HG02759 (cell line): ENCODE data around the gene GRM3.
"Not testable (repeated sequence)": the region's sequence is repeated elsewhere in the genome, so short reads cannot be mapped to it uniquely, and the experiment has no call there.

Experiments
- ATAC-seq: cut with Tn5 transposase; IDR thresholded peaks from one replicate; pipeline ENCODE4 v1.9.1; 2021; ENCODE audit warnings: mild to moderate bottlenecking, moderate library complexity; ENCODE audit not compliant: unreplicated experiment

GRM3 gene

GRCh38 chr7:86643561-86644281, at the start of gene GRM3:
TSS of gene GRM3 (plus strand) at chr7:86643909. CDS start at chr7:86765146, 121,237 bp downstream.
- ATAC-seq = no peak

DNA sequence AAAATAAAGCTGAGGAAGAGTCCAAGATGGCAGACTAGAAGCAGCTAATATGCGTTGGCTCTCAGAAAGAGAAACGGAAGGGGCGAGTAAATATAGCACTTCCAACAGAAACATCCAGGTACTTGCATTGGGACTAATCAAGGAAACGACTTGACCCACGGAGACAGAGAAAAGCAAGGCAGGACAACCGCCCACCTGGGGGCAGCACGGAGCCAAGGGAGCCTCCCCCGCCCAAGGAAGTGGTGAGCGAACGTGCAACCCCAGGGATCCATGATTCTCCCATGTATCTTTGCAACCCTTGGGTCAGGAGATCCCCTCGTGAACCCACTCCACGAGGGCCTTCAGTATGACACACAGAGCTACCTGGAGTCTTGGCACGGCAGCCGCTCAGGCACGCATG, 45.4 kb upstream of the GRM3 start:
- no peak for ATAC-seq

- ATAC-seq = no peak
Measured at GRCh38 chr7:86598721-86599120, 45.0 kb upstream of the GRM3 start.

DNA sequence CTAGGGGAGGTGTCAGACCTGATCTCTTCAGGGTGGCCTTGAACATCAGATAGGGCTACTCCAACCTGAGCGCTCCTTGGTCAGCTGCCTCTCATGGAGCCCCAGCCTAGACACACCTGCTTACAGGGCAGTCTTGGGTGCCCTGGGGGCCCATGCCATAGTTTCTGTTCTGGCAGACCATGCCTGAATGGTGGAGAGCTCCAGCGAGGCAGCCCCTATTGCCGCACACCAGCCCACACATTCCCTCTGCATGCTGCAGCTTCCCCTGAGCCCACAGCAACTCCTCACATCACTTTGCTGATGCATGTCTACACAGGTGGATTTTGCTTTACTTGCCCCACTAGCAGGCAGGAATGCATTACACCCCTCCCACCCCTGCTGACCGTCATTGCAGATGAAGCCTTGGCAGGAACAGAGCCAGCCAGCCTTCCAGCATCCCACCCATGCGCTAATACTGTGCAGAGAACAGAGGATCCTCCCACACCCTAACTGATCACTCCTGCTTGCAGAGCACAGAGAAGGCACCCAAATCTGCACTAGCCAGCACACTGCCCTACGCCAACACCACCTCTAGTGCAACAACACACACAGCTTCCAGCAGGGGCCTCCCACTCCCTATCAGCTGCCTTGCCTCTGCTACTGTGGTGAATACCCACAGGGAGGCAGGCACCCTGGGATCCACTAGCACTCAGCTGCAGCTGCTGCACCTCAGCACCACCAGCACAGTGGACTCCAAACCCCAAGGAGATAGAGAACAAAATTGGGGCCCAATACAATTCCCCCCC, 43.0 kb upstream of the GRM3 start:
- no peak for ATAC-seq

DNA sequence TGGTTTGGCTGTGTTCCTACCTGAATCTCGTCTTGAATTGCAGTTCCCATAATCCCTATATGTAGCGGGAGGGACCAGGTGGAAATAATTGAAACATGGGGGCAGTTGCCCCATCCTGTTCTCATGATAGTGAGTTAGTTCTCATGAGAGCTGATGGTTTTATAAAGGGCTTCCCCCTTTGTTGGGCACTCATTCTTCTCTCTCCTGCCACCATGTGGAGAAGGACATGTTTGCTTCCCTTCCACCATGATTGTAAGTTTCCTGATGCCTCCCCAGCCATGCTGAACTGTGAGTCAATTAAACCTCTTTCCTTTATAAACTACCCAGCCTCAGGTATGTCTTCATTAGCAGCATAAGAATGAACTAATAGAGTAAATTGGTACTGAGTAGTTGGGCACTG, 28.0 kb upstream of the GRM3 start:
- not testable (repeated sequence) for ATAC-seq

DNA sequence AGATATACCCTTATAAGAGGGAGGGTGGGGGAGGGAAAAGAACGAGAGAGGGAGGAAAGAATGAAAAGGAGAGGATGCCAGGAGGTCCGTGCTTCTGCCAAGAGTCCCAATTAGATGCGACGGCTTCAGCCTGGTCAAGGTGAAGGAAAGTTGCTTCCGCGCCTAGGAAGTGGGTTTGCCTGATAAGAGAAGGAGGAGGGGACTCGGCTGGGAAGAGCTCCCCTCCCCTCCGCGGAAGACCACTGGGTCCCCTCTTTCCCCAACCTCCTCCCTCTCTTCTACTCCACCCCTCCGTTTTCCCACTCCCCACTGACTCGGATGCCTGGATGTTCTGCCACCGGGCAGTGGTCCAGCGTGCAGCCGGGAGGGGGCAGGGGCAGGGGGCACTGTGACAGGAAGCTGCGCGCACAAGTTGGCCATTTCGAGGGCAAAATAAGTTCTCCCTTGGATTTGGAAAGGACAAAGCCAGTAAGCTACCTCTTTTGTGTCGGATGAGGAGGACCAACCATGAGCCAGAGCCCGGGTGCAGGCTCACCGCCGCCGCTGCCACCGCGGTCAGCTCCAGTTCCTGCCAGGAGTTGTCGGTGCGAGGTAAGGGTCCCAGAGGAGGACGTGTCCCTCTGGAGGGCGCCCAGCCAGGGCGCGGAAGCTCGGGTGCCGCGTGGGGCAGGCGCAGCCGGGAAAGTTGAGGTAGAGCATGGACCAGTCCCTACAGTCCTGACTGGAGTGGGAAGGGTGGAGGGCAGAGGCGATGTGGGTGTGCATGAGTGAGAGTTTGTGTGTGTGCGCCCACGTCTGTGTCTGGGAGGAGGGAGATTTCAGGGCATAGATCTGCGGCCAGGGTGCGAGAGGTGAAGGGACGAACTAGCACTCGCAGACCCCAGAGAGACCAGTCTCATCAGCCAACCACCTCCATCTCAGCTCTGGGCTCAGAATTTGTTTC, 844 bp downstream of the GRM3 start:
- no peak for ATAC-seq

DNA sequence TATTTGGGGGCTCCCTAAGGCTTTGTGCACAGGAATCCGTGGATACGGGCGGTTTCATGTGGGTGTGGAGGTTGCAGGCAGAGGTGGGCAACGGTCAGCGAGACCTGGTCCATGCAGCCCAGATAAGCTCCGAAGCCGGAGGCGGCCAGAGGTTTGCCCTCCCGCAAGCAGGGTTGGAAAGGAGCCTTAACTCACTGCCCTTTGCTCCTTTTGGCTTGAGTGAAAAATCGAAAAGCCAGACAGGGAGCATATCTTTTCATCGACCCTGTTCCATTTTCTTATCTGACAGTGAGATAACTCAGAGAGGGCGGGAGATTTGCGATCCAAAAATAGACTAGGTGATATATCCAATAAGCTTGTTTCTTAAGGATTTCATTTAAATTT, 1.5 kb downstream of the GRM3 start:
- ATAC-seq = no peak

DNA sequence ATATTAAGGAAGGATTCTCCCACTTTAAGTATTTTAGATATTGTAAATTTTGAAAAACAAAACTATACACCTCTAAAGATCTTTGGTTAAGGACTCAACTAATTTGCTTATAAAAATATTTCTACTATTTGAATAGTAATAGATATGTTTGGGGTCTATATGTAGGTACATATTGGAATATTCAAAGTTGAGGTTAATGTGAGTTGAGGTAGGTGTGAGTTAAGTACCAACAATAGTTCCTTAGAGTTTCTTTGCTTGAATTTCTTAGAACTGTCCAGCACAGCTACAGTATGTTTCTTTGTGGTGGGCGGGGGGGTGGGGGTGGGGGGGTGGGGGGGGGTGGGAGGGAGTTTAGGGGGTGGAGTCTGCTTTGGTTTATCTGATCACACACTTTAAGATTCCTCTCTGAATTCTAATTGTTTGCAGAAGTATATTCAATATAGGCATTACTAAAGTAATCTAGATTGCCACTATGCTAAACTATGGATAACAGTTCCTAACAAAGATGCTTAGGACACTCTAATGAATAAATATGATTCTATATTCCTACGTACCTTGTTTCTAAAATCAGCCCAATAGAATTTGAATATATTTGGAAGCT, 2.1 kb downstream of the GRM3 start:
- ATAC-seq = no peak

GRCh38 chr7:86647385-86648094, 3.8 kb downstream of the GRM3 start:
- no peak for ATAC-seq

- ATAC-seq = no peak
Measured at GRCh38 chr7:86648169-86648568, 4.5 kb downstream of the GRM3 start.

DNA sequence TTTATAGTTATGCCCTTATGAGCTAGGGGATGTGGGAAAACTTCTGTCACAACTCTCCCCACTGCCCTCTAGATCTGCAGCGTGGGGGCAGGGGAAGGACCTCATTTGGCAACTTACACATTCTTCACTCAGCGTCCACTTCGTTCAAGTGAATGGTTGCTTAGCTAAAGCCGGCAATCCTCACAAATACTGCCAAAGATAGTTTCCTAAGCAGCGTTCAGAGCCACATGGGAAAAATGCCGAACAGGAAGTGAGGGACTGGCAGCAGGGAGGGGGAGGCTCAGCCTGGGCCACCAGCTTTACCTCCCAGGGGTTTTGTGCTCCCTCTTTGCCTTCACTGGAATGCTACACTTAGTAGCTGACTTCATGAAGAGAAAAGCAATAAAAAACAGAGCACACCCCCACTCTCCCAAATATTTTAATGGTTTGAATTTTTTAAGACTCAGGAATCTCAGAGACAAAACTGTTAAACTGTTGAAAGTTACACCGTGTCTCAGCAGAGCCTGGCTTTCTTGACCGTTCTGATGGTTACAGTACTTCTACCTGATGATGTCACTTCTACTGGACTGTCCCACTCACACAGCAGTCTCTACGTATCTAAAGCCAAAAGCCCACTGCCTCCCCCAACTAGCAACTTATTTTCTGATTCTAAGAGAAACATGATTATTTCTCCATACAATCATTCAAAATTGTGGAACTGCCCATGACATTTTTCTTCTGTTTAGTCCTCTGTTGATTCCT, 10.4 kb downstream of the GRM3 start:
- ATAC-seq = no peak

DNA sequence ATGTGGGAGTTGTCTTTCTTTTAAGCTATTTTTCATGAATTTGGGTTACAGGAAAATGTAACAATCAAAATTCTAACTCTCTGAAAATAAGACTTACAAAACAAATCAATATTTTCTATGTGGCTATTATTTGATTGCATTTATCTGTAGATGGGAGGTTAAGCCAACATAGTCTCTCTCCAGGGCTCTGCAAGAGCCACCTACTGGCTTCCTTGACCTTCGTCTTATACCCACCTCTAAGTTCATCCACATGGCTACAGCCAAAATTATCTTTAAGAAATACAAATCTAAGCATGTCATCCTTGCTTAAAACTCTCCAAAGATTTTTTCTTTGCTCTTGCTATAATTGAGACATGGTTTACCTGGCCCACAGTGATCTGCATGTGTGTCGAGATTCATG, 14.2 kb downstream of the GRM3 start:
- no peak for ATAC-seq

DNA sequence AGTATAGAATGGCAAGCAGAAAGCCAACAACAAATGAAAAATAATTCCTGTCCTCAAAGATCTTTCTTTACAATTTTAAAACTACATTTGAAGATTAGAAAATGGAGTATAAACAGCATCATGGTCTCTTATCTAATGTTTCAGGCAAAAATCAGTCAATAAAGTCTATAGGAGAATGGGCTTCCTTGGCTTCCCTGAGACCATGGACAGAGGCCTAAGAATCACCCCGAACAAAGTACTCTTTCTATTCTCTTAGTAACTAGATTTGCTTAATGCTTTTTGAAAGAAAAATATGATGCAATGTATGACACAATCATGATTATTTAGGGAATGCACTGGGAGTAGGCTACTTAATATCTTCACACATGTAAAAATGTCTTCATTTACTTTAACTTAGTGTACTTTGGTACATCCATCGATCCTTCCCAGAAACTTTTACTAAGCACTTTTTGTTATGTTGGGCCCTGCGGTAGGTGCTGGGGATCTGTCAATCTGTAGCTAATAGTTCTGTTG, 17.3 kb downstream of the GRM3 start:
- no peak for ATAC-seq

- ATAC-seq = no peak
Measured at GRCh38 chr7:86664486-86664885, 20.8 kb downstream of the GRM3 start.

GRCh38 chr7:86664991-86665390, 21.3 kb downstream of the GRM3 start:
- no peak for ATAC-seq

DNA sequence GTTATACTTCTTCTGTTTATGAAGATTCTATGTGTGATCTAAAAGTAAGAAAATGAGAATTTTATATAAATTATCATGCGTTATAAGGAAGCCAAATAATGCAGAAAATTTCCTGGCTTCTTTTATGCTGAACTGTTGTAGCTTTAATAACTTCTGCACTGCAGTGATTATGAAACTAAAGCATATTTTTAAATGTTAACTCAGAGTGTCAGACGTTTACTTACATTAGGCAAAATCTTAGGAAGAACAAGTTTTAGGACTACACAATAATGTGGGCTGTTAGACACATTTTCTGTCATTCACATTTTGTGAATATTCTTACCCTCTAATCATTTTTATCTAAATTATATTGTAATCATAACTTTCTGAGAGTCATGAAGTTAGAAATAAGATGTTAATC, 22.0 kb downstream of the GRM3 start:
- no peak for ATAC-seq

DNA sequence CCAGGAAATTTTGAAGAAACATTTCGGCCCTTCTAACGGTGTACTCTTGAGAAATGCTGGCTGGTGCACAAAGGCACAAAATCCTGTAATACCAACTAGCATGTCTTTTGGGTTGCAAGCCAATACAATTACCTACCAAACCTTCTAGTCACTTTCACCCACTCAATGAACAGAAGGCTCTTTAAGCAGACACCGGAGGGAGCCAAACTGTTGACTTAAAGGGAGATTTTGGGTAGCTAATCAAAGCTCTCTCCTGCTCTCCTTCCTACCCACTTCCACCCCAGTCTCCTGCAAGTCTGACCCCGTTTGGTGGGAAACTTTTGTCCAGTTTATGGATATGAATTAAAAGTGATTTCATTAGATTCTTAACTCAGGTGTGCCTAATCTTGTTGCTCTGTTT, 24.0 kb downstream of the GRM3 start:
- no peak for ATAC-seq

DNA sequence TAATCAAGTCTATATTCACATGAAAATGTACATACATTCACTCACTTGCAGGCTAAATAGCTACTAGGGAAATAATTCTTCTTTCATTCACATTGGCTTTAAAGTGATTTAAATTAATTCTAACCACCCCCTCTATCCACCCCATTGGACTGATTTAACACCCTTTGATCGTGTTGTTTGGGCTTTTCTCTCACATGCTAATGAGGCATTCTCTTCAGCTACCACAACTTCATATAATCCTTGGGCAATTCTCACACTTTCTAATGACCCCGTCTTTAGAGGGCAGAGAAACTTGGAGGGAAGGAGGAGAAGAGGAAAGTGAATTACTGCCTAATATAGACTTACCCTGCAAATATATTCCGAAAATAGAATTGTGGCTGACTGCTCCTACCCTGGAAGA, 24.6 kb downstream of the GRM3 start:
- no peak for ATAC-seq

- no peak for ATAC-seq
Measured at GRCh38 chr7:86687831-86688230, 44.1 kb downstream of the GRM3 start.
